Measurements from ENCODE around the gene SERPING1. TPM values are rescaled to one million over a fixed set of nuclear protein-coding genes. Genes with fewer than 3 reads are reported as not detected.

The SERPING1 gene
- total RNA-seq, 4 donors from 2014 or later = 39.3 to 742 (median 362) TPM

DNA sequence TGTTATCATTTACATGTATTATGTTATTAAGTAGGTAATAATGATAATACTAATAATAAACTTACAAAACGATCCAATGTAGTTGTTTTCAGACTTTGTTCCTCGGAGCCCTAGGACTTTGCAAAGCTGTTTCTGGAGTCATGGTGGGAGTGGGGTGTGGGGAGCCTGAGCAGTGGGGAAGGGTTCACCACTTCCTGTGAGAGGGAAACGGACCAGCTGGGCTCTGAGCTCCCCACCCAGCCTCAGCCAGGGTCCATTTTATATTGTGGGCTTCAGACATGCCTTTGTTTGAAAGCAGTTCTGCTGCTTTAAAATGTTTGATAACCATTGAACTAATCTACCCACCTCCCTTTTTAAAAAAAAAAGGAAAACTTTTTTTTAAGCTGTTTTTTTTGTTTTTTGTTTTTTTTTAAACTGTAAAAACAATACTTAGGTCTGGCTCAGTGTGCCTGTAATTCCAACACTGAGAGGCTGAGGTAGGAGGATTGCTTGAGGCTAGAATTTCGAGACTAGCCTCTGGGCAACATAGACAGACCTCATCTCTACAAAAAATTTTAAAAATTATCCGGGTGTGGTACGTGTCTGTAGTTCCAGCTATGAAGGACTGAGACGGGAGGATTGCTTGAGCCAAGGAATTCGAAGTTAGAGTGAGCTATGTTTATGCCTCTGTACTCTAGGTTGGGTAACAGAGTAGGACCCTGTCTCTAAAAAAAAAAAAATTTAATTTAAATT is 7.0 kb downstream of the SERPING1 start:
- no peak overlapping the region for H3K27ac ChIP-seq
- intact Hi-C loops (cut with DNase I; ENCODE audit: low total_unique reads) = loop anchor here (5.0 kb wide), 1 partner anchor 37 kb away; the partner anchor contains the start of gene UBE2L6
- no peaks in the 10 kb centered on the region for H3K27me3 ChIP-seq
- TF ChIP-seq, protein P1, sequence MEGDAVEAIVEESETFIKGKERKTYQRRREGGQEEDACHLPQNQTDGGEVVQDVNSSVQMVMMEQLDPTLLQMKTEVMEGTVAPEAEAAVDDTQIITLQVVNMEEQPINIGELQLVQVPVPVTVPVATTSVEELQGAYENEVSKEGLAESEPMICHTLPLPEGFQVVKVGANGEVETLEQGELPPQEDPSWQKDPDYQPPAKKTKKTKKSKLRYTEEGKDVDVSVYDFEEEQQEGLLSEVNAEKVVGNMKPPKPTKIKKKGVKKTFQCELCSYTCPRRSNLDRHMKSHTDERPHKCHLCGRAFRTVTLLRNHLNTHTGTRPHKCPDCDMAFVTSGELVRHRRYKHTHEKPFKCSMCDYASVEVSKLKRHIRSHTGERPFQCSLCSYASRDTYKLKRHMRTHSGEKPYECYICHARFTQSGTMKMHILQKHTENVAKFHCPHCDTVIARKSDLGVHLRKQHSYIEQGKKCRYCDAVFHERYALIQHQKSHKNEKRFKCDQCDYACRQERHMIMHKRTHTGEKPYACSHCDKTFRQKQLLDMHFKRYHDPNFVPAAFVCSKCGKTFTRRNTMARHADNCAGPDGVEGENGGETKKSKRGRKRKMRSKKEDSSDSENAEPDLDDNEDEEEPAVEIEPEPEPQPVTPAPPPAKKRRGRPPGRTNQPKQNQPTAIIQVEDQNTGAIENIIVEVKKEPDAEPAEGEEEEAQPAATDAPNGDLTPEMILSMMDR (IDR thresholded peaks at IDR 0.05) = no peak
- TF ChIP-seq POLR2A (IDR thresholded peaks at IDR 0.05) = no peak
- H3K9me3 ChIP-seq = no peaks in the 10 kb centered on the region
- DNase-seq = no peak
- no peaks in the 10 kb centered on the region for H3K4me1 ChIP-seq
- no peak overlapping the region for H3K4me3 ChIP-seq
- H3K36me3 ChIP-seq = no peaks in the 10 kb centered on the region

DNA sequence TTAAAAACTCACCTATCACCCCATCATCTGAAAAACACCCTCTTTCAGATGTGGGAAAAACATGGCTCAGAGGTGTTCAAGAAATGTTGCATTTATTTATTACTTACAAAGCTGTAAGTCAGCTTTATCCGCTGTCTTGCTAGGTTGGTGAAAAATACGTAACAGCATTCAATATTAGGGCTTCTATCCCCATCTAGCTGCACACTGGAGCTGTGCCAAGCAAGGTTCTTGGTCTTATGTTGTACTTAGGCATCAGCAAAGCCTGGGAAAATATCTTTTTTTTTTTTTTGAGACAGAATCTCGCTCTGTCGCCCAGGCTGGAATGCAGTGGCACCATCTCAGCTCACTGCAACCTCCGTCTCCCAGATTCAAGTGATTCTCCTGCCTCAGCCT is 7.5 kb downstream of the SERPING1 start:
- H3K4me1 ChIP-seq = no peaks in the 10 kb centered on the region
- TF ChIP-seq, protein P1 (IDR thresholded peaks at IDR 0.05) = no peak
- TF ChIP-seq POLR2A (IDR thresholded peaks at IDR 0.05) = no peak
- intact Hi-C loops (cut with DNase I; ENCODE audit: low total_unique reads) = no loop called here
- no peak overlapping the region for H3K27ac ChIP-seq
- no peaks in the 10 kb centered on the region for H3K9me3 ChIP-seq
- no peak overlapping the region for H3K4me3 ChIP-seq
- DNase-seq = no peak
- no peaks in the 10 kb centered on the region for H3K36me3 ChIP-seq
- no peaks in the 10 kb centered on the region for H3K27me3 ChIP-seq

DNA sequence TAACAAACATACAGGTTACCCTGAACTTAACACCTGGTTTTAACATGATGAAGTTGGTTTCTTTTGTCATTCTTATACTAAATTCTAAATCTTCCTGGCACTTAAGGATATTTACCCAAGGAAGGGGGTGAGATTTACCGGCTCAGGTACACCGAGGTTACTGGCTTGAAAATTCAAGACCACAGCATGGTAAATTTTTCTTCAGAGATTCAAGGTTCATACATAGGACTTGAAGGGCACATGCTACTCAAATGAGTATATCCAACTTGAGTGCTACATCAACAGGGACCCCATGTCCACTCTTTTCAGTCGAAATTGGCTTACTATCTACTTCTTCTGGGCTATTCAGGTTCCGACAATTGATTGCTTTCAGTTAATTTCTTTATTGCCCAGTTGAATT is 12.7 kb downstream of the SERPING1 start:
- H3K9me3 ChIP-seq = no peaks in the 10 kb centered on the region
- no peaks in the 10 kb centered on the region for H3K36me3 ChIP-seq
- intact Hi-C loops (cut with DNase I; ENCODE audit: low total_unique reads) = no loop called here
- H3K4me3 ChIP-seq = no peak overlapping the region
- H3K4me1 ChIP-seq = no peaks in the 10 kb centered on the region
- H3K27ac ChIP-seq = no peak overlapping the region
- TF ChIP-seq POLR2A (IDR thresholded peaks at IDR 0.05) = no peak
- TF ChIP-seq, protein P1 (IDR thresholded peaks at IDR 0.05) = no peak
- H3K27me3 ChIP-seq = no peaks in the 10 kb centered on the region
- no peak for DNase-seq

DNA sequence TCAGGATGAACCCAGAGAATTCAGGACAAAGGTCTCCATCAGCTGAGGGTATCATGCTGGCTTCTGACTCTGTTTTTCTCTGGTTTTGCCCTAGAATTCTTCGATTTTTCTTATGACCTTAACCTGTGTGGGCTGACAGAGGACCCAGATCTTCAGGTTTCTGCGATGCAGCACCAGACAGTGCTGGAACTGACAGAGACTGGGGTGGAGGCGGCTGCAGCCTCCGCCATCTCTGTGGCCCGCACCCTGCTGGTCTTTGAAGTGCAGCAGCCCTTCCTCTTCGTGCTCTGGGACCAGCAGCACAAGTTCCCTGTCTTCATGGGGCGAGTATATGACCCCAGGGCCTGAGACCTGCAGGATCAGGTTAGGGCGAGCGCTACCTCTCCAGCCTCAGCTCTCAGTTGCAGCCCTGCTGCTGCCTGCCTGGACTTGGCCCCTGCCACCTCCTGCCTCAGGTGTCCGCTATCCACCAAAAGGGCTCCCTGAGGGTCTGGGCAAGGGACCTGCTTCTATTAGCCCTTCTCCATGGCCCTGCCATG is 16.8 kb downstream of the SERPING1 start:
- DNase-seq = no peak
- H3K27me3 ChIP-seq = no peaks in the 10 kb centered on the region
- intact Hi-C loops (cut with DNase I; ENCODE audit: low total_unique reads) = no loop called here
- no peak overlapping the region for H3K27ac ChIP-seq
- H3K4me1 ChIP-seq = no peaks in the 10 kb centered on the region
- no peaks in the 10 kb centered on the region for H3K36me3 ChIP-seq
- no peak overlapping the region for H3K4me3 ChIP-seq
- H3K9me3 ChIP-seq = no peaks in the 10 kb centered on the region
- TF ChIP-seq, protein P1 (IDR thresholded peaks at IDR 0.05) = no peak
- no peak for TF ChIP-seq POLR2A (IDR thresholded peaks at IDR 0.05)

DNA sequence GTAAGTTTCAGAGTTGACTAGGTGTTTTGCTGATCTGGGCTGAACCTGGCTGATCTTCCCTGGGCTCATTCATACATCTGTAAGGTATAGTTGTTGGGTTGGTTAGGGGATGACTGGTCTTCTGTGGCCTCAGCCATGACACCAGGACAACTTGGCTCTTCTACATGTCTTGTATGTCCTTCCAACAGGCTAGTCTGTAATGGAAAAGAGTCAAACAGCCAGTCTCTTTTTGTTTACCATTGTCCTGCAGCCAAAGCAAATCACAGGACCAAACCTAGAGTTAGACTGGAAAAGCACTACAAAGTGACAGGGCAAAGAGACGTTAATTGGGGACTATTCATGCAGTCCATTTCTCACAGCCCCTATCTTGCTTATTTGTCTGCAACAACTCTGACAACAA is 17.8 kb downstream of the SERPING1 start:
- DNase-seq = no peak
- H3K27ac ChIP-seq = no peak overlapping the region
- H3K4me3 ChIP-seq = no peak overlapping the region
- H3K27me3 ChIP-seq = no peaks in the 10 kb centered on the region
- H3K4me1 ChIP-seq = no peaks in the 10 kb centered on the region
- H3K36me3 ChIP-seq = no peaks in the 10 kb centered on the region
- no peaks in the 10 kb centered on the region for H3K9me3 ChIP-seq
- intact Hi-C loops (cut with DNase I; ENCODE audit: low total_unique reads) = no loop called here
- TF ChIP-seq POLR2A (IDR thresholded peaks at IDR 0.05) = no peak
- TF ChIP-seq, protein P1 (IDR thresholded peaks at IDR 0.05) = no peak

All from uterus (tissue), 4 donors.